Tibial nerve (tissue), 3 donors: Measurements from ENCODE around the gene SCN4B.

Source experiments
- CTCF ChIP-seq, 5 experiments: fragments of 200-600 bp in 3 of 5; fragments of 450-650 bp in 2 of 5; sonication (generic) in 3 of 5; IDR thresholded peaks; one replicate each; pipeline ENCODE4 v1.5.1; 2016 to 2019; ENCODE audit warnings: antibody characterized with exemption in 5 of 5, mild to moderate bottlenecking in 3 of 5, moderate library complexity in 2 of 5
- POLR2A ChIP-seq, 2 donors: fragments of 450-650 bp; IDR thresholded peaks; one replicate each; pipeline ENCODE4 v1.6.1; 2017; ENCODE audit warnings: antibody characterized with exemption in 2 of 2, mild to moderate bottlenecking in 2 of 2, moderate library complexity in 2 of 2

- TF ChIP-seq POLR2A (IDR thresholded peaks at IDR 0.05) (peak in 1 of 2 donors; percentile 10), CTCF (IDR thresholded peaks at IDR 0.05) (no peak)
These were observed 27.7 kb upstream of the SCN4B start for GRCh38 chr11:118180300-118180703.
